ENCODE measurements around the gene COL5A1. TPM values are rescaled to one million over a fixed set of nuclear protein-coding genes. Genes with fewer than 3 reads are reported as not detected.

The COL5A1 gene
- total and polyA plus RNA-seq, 2 donors from 2014 or later: 2.4 to 23.8 TPM

DNA sequence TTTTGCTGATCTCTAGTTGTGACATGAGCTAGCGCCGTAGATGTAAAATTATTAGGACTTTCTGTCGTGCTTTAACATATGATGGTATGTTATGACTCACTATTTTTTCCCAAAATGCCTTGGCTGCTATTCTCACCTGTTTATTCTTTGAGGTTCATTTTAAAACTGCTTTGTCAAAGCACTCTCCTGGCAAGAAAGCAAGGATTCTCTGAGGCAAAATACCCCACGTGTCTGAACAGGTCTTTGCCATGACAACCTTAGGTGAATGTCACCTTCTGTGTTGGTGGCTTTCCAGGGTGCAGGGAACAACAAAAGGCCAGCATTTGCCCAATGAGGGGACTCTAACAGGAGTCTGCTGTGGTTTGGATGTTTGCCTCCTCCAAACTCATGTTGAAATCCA is 30.6 kb upstream of the COL5A1 start:
- H3K27me3 ChIP-seq (ENCODE audit: control insufficient read depth, insufficient read depth, low read length): no peaks in the 10 kb centered on the region
- H3K27ac ChIP-seq (ENCODE audit: low read depth in 2 of 2, low read length in 2 of 2): no peak overlapping the region
- DNase-seq (no peak), FAIRE-seq (no peak)
- TF ChIP-seq, protein P1, sequence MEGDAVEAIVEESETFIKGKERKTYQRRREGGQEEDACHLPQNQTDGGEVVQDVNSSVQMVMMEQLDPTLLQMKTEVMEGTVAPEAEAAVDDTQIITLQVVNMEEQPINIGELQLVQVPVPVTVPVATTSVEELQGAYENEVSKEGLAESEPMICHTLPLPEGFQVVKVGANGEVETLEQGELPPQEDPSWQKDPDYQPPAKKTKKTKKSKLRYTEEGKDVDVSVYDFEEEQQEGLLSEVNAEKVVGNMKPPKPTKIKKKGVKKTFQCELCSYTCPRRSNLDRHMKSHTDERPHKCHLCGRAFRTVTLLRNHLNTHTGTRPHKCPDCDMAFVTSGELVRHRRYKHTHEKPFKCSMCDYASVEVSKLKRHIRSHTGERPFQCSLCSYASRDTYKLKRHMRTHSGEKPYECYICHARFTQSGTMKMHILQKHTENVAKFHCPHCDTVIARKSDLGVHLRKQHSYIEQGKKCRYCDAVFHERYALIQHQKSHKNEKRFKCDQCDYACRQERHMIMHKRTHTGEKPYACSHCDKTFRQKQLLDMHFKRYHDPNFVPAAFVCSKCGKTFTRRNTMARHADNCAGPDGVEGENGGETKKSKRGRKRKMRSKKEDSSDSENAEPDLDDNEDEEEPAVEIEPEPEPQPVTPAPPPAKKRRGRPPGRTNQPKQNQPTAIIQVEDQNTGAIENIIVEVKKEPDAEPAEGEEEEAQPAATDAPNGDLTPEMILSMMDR (IDR thresholded peaks at IDR 0.05; ENCODE audit: borderline replicate concordance, extremely low read depth, insufficient read depth): no peak
- H3K9ac ChIP-seq (ENCODE audit: low read length in 3 of 3): no peak overlapping the region
- peaks cover 0 to 13% (median 0%) of the 10 kb centered on the region in 3 donors for H3K9me3 ChIP-seq (ENCODE audit: control insufficient read depth in 2 of 3, insufficient read depth in 1 of 3, low read length in 3 of 3)
- no peaks in the 10 kb centered on the region for H3K36me3 ChIP-seq (ENCODE audit: control insufficient read depth in 2 of 3, insufficient read depth in 3 of 3, low read length in 3 of 3)
- no peak overlapping the region for H3K4me3 ChIP-seq (ENCODE audit: low read length in 3 of 3)
- no peaks in the 10 kb centered on the region for H3K4me1 ChIP-seq (ENCODE audit: control insufficient read depth in 2 of 3, insufficient read depth in 2 of 3, low read depth in 1 of 3, low read length in 3 of 3)
- intact Hi-C loops (cut with DNase I): no loop called here

DNA sequence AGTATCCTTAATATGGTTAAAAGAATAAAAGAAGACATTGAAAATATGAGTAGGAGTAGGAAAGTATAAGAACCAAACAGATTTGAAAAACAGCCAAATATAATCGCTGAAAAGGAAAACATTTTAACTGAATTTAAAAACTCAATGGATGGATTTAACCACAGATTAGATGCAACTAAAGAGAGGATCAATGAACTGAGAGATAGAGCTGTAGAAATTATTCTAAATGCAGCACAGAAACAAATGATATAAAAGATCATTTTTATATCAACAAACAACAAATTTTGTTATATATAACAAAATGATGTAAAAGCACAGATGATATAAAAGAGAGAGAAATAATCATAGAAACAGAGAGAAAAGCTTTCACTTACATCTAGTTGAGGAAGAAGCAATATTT is 29.3 kb upstream of the COL5A1 start:
- no peaks in the 10 kb centered on the region for H3K36me3 ChIP-seq (ENCODE audit: control insufficient read depth in 2 of 3, insufficient read depth in 3 of 3, low read length in 3 of 3)
- intact Hi-C loops (cut with DNase I): no loop called here
- DNase-seq (no peak), FAIRE-seq (no peak)
- no peak overlapping the region for H3K27ac ChIP-seq (ENCODE audit: low read depth in 2 of 2, low read length in 2 of 2)
- no peaks in the 10 kb centered on the region for H3K4me1 ChIP-seq (ENCODE audit: control insufficient read depth in 2 of 3, insufficient read depth in 2 of 3, low read depth in 1 of 3, low read length in 3 of 3)
- TF ChIP-seq, protein P1 (IDR thresholded peaks at IDR 0.05; ENCODE audit: borderline replicate concordance, extremely low read depth, insufficient read depth): no peak
- no peak overlapping the region for H3K9ac ChIP-seq (ENCODE audit: low read length in 3 of 3)
- H3K4me3 ChIP-seq (ENCODE audit: low read length in 3 of 3): no peak overlapping the region
- H3K9me3 ChIP-seq (ENCODE audit: control insufficient read depth in 2 of 3, insufficient read depth in 1 of 3, low read length in 3 of 3): peaks cover 0 to 13% (median 0%) of the 10 kb centered on the region in 3 donors
- H3K27me3 ChIP-seq (ENCODE audit: control insufficient read depth, insufficient read depth, low read length): no peaks in the 10 kb centered on the region

DNA sequence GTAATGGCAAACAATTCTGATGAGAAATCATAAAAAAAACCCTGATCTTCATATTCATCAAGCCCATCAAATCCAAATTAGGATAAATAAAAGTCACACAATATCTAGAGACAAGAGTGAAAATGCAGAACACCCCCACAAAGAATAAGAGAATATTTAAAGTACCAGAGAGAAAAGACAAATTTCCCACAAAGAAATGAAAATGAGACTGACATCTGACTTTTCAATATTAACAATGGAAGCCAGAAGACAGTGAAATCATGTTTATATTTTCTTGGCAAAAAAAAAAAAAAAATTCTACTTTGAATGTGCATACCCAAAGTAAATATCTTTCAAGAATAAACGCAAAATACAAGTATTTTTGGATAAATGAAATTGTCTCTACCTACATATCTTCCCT is 28.9 kb upstream of the COL5A1 start:
- H3K9ac ChIP-seq (ENCODE audit: low read length in 3 of 3): no peak overlapping the region
- no peaks in the 10 kb centered on the region for H3K27me3 ChIP-seq (ENCODE audit: control insufficient read depth, insufficient read depth, low read length)
- H3K9me3 ChIP-seq (ENCODE audit: control insufficient read depth in 2 of 3, insufficient read depth in 1 of 3, low read length in 3 of 3): peaks cover 0 to 13% (median 0%) of the 10 kb centered on the region in 3 donors
- FAIRE-seq: no peak
- H3K4me1 ChIP-seq (ENCODE audit: control insufficient read depth in 2 of 3, insufficient read depth in 2 of 3, low read depth in 1 of 3, low read length in 3 of 3): no peaks in the 10 kb centered on the region
- H3K27ac ChIP-seq (ENCODE audit: low read depth in 2 of 2, low read length in 2 of 2): no peak overlapping the region
- no peak for DNase-seq
- intact Hi-C loops (cut with DNase I): no loop called here
- H3K36me3 ChIP-seq (ENCODE audit: control insufficient read depth in 2 of 3, insufficient read depth in 3 of 3, low read length in 3 of 3): no peaks in the 10 kb centered on the region
- TF ChIP-seq, protein P1 (IDR thresholded peaks at IDR 0.05; ENCODE audit: borderline replicate concordance, extremely low read depth, insufficient read depth): no peak
- H3K4me3 ChIP-seq (ENCODE audit: low read length in 3 of 3): no peak overlapping the region

DNA sequence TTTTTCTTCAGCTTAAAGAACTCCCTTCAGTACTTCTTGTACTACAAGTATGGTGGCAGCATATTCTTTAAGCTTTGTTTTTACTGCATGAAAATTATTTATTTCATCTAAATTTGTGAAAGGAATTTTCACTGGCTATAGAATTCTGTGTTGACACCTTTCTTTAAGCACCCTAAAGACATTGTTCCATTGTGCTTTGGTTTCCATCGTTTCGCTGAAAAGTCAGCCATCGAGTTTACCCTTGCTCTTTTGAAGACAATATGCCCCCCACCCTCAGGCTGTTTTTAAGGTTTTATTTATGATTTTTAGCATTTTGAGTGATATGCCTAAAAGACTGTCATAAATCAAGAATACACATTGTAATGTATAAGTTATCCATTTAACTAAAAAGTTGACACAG is 27.3 kb upstream of the COL5A1 start:
- no peak for FAIRE-seq
- H3K4me3 ChIP-seq (ENCODE audit: low read length in 3 of 3): no peak overlapping the region
- TF ChIP-seq, protein P1 (IDR thresholded peaks at IDR 0.05; ENCODE audit: borderline replicate concordance, extremely low read depth, insufficient read depth): no peak

More for the DNA sequence above, 27.3 kb upstream of the COL5A1 start:
- no peak overlapping the region for H3K27ac ChIP-seq (ENCODE audit: low read depth in 2 of 2, low read length in 2 of 2)
- H3K27me3 ChIP-seq (ENCODE audit: control insufficient read depth, insufficient read depth, low read length): no peaks in the 10 kb centered on the region
- peaks cover 0 to 13% (median 0%) of the 10 kb centered on the region in 3 donors for H3K9me3 ChIP-seq (ENCODE audit: control insufficient read depth in 2 of 3, insufficient read depth in 1 of 3, low read length in 3 of 3)
- H3K4me1 ChIP-seq (ENCODE audit: control insufficient read depth in 2 of 3, insufficient read depth in 2 of 3, low read depth in 1 of 3, low read length in 3 of 3): no peaks in the 10 kb centered on the region
- H3K9ac ChIP-seq (ENCODE audit: low read length in 3 of 3): no peak overlapping the region
- intact Hi-C loops (cut with DNase I): no loop called here
- DNase-seq: no peak
- H3K36me3 ChIP-seq (ENCODE audit: control insufficient read depth in 2 of 3, insufficient read depth in 3 of 3, low read length in 3 of 3): no peaks in the 10 kb centered on the region
